HFF-Myc (cell line): Measurements from ENCODE around the gene PGAP1.

Source experiments
- DNase-seq: peaks from one replicate; pipeline ENCODE4 v3.0.0-alpha.2; 2011; ENCODE audit warnings: low read depth; ENCODE audit errors: extremely low read depth
- H3K4me3 ChIP-seq: replicated peaks from 2 replicates; pipeline ENCODE4 v1.5.1; 2011; ENCODE audit warnings: low read depth, mild to moderate bottlenecking, control low read depth, low read length
- CTCF ChIP-seq: IDR thresholded peaks from 2 replicates; pipeline ENCODE4 v1.5.1; 2012; ENCODE audit warnings: mild to moderate bottlenecking, low read depth, low read length, control low read depth; ENCODE audit errors: missing control alignments

PGAP1 gene

GRCh38 chr2:196935432-196935831 is 8.9 kb upstream of the PGAP1 start:
- H3K4me3 ChIP-seq = no peak overlapping the region
- no peak for TF ChIP-seq CTCF
- no peak for DNase-seq

GRCh38 chr2:196934672-196935071 is 8.2 kb upstream of the PGAP1 start:
- no peak for TF ChIP-seq CTCF
- no peak for DNase-seq
- H3K4me3 ChIP-seq = no peak overlapping the region

- TF ChIP-seq CTCF = no peak
- DNase-seq = no peak
Measured at GRCh38 chr2:196931555-196931954, 5.0 kb upstream of the PGAP1 start.

GRCh38 chr2:196927376-196928225 is 1.1 kb upstream of the PGAP1 start:
- no peak for DNase-seq
- peak overlapping the region; percentile 82 for H3K4me3 ChIP-seq
- TF ChIP-seq CTCF = no peak

More at GRCh38 chr2:196931555-196931954, 5.0 kb upstream of the PGAP1 start:
- no peak overlapping the region for H3K4me3 ChIP-seq

GRCh38 chr2:196925768-196926561 is 542 bp downstream of the PGAP1 start:
- no peak for DNase-seq
- peak overlapping the region; percentile 82 for H3K4me3 ChIP-seq

More at GRCh38 chr2:196925768-196926561, 542 bp downstream of the PGAP1 start:
- no peak for TF ChIP-seq CTCF
